SJCRH30 (cell line): ENCODE results near the gene BIRC3. TPM values are rescaled to one million over a fixed set of nuclear protein-coding genes. Genes with fewer than 3 reads are reported as not detected.
"Not testable (repeated sequence)": the region's sequence is repeated elsewhere in the genome, so short reads cannot be mapped to it uniquely, and the experiment has no call there.

Experiments
- DNase-seq, 2 experiments: peaks; one replicate each; pipeline ENCODE4 v3.0.0-alpha.2; 2015 to 2020
- H3K27ac ChIP-seq: fragments of 250-450 bp; sonication (Bioruptor Pico); 2 replicates; pipeline ENCODE4 v1.5.1; 2020; ENCODE audit warnings: mild to moderate bottlenecking, moderate library complexity
- H3K27me3 ChIP-seq: fragments of 250-450 bp; sonication (Bioruptor Pico); 2 replicates; pipeline ENCODE4 v1.5.1; 2020; ENCODE audit warnings: mild to moderate bottlenecking, moderate library complexity
- H3K36me3 ChIP-seq: fragments of 250-450 bp; sonication (Bioruptor Pico); 2 replicates; pipeline ENCODE4 v1.5.1; 2020; ENCODE audit warnings: mild to moderate bottlenecking, moderate library complexity
- H3K4me1 ChIP-seq: fragments of 250-450 bp; sonication (Bioruptor Pico); 2 replicates; pipeline ENCODE4 v1.5.1; 2020; ENCODE audit warnings: mild to moderate bottlenecking, moderate library complexity
- H3K4me3 ChIP-seq: fragments of 250-450 bp; sonication (Bioruptor Pico); 2 replicates; pipeline ENCODE4 v1.5.1; 2020; ENCODE audit warnings: mild to moderate bottlenecking, moderate library complexity
- H3K9me3 ChIP-seq: fragments of 250-450 bp; sonication (Bioruptor Pico); replicated peaks from 2 replicates; pipeline ENCODE4 v1.5.1; 2020; ENCODE audit warnings: mild to moderate bottlenecking, moderate library complexity
- total RNA-seq: library from RNA; depleted of rRNA; stranded (reverse); fragments of >200 nt; shearing (Covaris generic); gene quantifications from 2 replicates; pipeline ENCODE4 v1.2.3, GENCODE V29; 2014

The BIRC3 gene
- total RNA-seq, 1 experiment from 2014 or later = not detected

- no peaks in the 10 kb centered on the region for H3K9me3 ChIP-seq
- H3K27ac ChIP-seq = no peak overlapping the region
- H3K4me3 ChIP-seq = no peak overlapping the region
- H3K27me3 ChIP-seq = no peaks in the 10 kb centered on the region
- H3K4me1 ChIP-seq = no peaks in the 10 kb centered on the region
- DNase-seq = no peak
- peaks cover 11% of the 10 kb centered on the region for H3K36me3 ChIP-seq
Measured at GRCh38 chr11:102361086-102362031, 44.1 kb downstream of the BIRC3 start.

GRCh38 chr11:102364991-102365390, 47.7 kb downstream of the BIRC3 start:
- Histone ChIP-seq H3K36me3 (peaks cover 16% of the 10 kb centered on the region), H3K27ac (no peak overlapping the region), H3K27me3 (no peaks in the 10 kb centered on the region), H3K9me3 (no peaks in the 10 kb centered on the region), H3K4me3 (no peak overlapping the region), H3K4me1 (no peaks in the 10 kb centered on the region)
- no peak for DNase-seq

GRCh38 chr11:102367364-102367763, 50.1 kb downstream of the BIRC3 start:
- Histone ChIP-seq H3K27me3 (no peaks in the 10 kb centered on the region), H3K27ac (no peak overlapping the region), H3K9me3 (no peaks in the 10 kb centered on the region), H3K36me3 (peaks cover 13% of the 10 kb centered on the region), H3K4me3 (no peak overlapping the region), H3K4me1 (no peaks in the 10 kb centered on the region)
- peak in 1 of 2 experiments; percentile 24 for DNase-seq

GRCh38 chr11:102368472-102368871, 51.2 kb downstream of the BIRC3 start:
- Histone ChIP-seq H3K9me3 (no peaks in the 10 kb centered on the region), H3K36me3 (peaks cover 5% of the 10 kb centered on the region), H3K4me1 (no peaks in the 10 kb centered on the region), H3K27me3 (no peaks in the 10 kb centered on the region), H3K4me3 (no peak overlapping the region), H3K27ac (no peak overlapping the region)
- DNase-seq = no peak

- DNase-seq, H3K4me1 ChIP-seq, H3K27ac ChIP-seq, H3K9me3 ChIP-seq, H3K27me3 ChIP-seq, H3K4me3 ChIP-seq, H3K36me3 ChIP-seq: not testable (repeated sequence)
Measured at GRCh38 chr11:102374633-102375424, 57.5 kb downstream of the BIRC3 start.

- DNase-seq = no peak
- no peak overlapping the region for H3K27ac ChIP-seq
- H3K27me3 ChIP-seq = no peaks in the 10 kb centered on the region
- H3K36me3 ChIP-seq = no peaks in the 10 kb centered on the region; the same call in none of the 2 replicates
- no peak overlapping the region for H3K4me3 ChIP-seq
- no peaks in the 10 kb centered on the region for H3K9me3 ChIP-seq
- H3K4me1 ChIP-seq = no peaks in the 10 kb centered on the region; the same call in 1 of the 2 replicates
Measured at GRCh38 chr11:102375720-102376399, 58.6 kb downstream of the BIRC3 start.

- Histone ChIP-seq H3K27ac (no peak overlapping the region), H3K4me3 (no peak overlapping the region), H3K9me3 (no peaks in the 10 kb centered on the region), H3K27me3 (no peaks in the 10 kb centered on the region), H3K36me3 (no peaks in the 10 kb centered on the region; the same call in none of the 2 replicates), H3K4me1 (no peaks in the 10 kb centered on the region; the same call in 1 of the 2 replicates)
- no peak for DNase-seq
Measured at GRCh38 chr11:102377891-102378290, 60.6 kb downstream of the BIRC3 start.

GRCh38 chr11:102378818-102379217, 61.5 kb downstream of the BIRC3 start:
- no peak overlapping the region for H3K4me3 ChIP-seq
- no peak overlapping the region for H3K27ac ChIP-seq
- no peaks in the 10 kb centered on the region; the same call in 1 of the 2 replicates for H3K4me1 ChIP-seq
- H3K36me3 ChIP-seq = no peaks in the 10 kb centered on the region; the same call in none of the 2 replicates
- no peaks in the 10 kb centered on the region for H3K9me3 ChIP-seq
- H3K27me3 ChIP-seq = no peaks in the 10 kb centered on the region
- no peak for DNase-seq

- peaks cover 9% of the 10 kb centered on the region for H3K4me1 ChIP-seq
- no peak for DNase-seq
- no peaks in the 10 kb centered on the region; the same call in none of the 2 replicates for H3K36me3 ChIP-seq
- no peak overlapping the region for H3K27ac ChIP-seq
- no peak overlapping the region for H3K4me3 ChIP-seq
- no peaks in the 10 kb centered on the region for H3K9me3 ChIP-seq
- H3K27me3 ChIP-seq = no peaks in the 10 kb centered on the region
Measured at GRCh38 chr11:102382384-102382783, 65.1 kb downstream of the BIRC3 start.

GRCh38 chr11:102383839-102384238, 66.6 kb downstream of the BIRC3 start:
- Histone ChIP-seq H3K4me3 (no peak overlapping the region), H3K27me3 (no peaks in the 10 kb centered on the region), H3K36me3 (no peaks in the 10 kb centered on the region; the same call in 1 of the 2 replicates), H3K4me1 (peaks cover 9% of the 10 kb centered on the region), H3K27ac (no peak overlapping the region), H3K9me3 (no peaks in the 10 kb centered on the region)
- no peak for DNase-seq

GRCh38 chr11:102384419-102385079, 67.3 kb downstream of the BIRC3 start:
- no peak overlapping the region for H3K27ac ChIP-seq
- no peak for DNase-seq
- no peaks in the 10 kb centered on the region; the same call in 1 of the 2 replicates for H3K36me3 ChIP-seq
- no peaks in the 10 kb centered on the region for H3K9me3 ChIP-seq
- no peaks in the 10 kb centered on the region for H3K27me3 ChIP-seq
- no peak overlapping the region for H3K4me3 ChIP-seq
- peaks cover 9% of the 10 kb centered on the region for H3K4me1 ChIP-seq

GRCh38 chr11:102385085-102386007, 68.1 kb downstream of the BIRC3 start:
- Histone ChIP-seq H3K9me3 (no peaks in the 10 kb centered on the region), H3K27ac (no peak overlapping the region), H3K4me3 (no peak overlapping the region), H3K36me3 (no peaks in the 10 kb centered on the region; the same call in 1 of the 2 replicates), H3K4me1 (peaks cover 10% of the 10 kb centered on the region), H3K27me3 (no peaks in the 10 kb centered on the region)
- DNase-seq = no peak

- DNase-seq = peak in 1 of 2 experiments; percentile 29
- peaks cover 19% of the 10 kb centered on the region for H3K4me1 ChIP-seq
- H3K9me3 ChIP-seq = no peaks in the 10 kb centered on the region
- peak overlapping the region; percentile 44 for H3K27ac ChIP-seq
- no peaks in the 10 kb centered on the region for H3K27me3 ChIP-seq
- H3K4me3 ChIP-seq = no peak overlapping the region
- H3K36me3 ChIP-seq = no peaks in the 10 kb centered on the region
Measured at GRCh38 chr11:102386136-102386734, 69.0 kb downstream of the BIRC3 start.
